ENCODE results near the gene EIF1AY. TPM values are rescaled to one million over a fixed set of nuclear protein-coding genes. Genes with fewer than 3 reads are reported as not detected.
A peak's percentile ranks its signal among the peaks of the same experiment; 100 is the strongest.
"Not testable (repeated sequence)": the region's sequence is repeated elsewhere in the genome, so short reads cannot be mapped to it uniquely, and the experiment has no call there.

Gene EIF1AY
- total RNA-seq, 1 donor from 2014 or later = 209 TPM

- H3K27ac ChIP-seq (replicated peaks) = no peak overlapping the region
- TF ChIP-seq, protein P1, sequence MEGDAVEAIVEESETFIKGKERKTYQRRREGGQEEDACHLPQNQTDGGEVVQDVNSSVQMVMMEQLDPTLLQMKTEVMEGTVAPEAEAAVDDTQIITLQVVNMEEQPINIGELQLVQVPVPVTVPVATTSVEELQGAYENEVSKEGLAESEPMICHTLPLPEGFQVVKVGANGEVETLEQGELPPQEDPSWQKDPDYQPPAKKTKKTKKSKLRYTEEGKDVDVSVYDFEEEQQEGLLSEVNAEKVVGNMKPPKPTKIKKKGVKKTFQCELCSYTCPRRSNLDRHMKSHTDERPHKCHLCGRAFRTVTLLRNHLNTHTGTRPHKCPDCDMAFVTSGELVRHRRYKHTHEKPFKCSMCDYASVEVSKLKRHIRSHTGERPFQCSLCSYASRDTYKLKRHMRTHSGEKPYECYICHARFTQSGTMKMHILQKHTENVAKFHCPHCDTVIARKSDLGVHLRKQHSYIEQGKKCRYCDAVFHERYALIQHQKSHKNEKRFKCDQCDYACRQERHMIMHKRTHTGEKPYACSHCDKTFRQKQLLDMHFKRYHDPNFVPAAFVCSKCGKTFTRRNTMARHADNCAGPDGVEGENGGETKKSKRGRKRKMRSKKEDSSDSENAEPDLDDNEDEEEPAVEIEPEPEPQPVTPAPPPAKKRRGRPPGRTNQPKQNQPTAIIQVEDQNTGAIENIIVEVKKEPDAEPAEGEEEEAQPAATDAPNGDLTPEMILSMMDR (IDR thresholded peaks at IDR 0.05; ENCODE audit: borderline replicate concordance) = no peak
- H3K4me3 ChIP-seq = no peak overlapping the region
- DNase-seq = no peak
- intact Hi-C loops (cut with micrococcal nuclease) = no loop called here
- no peaks in the 10 kb centered on the region for H3K27me3 ChIP-seq (ENCODE audit: low read depth)
- H3K36me3 ChIP-seq = no peaks in the 10 kb centered on the region
- H3K9me3 ChIP-seq (replicated peaks) = peaks cover 11% of the 10 kb centered on the region
- peaks cover 13% of the 10 kb centered on the region for H3K4me1 ChIP-seq
These were observed 29.5 kb upstream of the EIF1AY start for GRCh38 chrY:20546071-20546470.

- intact Hi-C loops (cut with micrococcal nuclease) = no loop called here
- TF ChIP-seq, protein P1 (IDR thresholded peaks at IDR 0.05; ENCODE audit: borderline replicate concordance) = no peak
- DNase-seq = no peak
- Histone ChIP-seq H3K4me1 (peaks cover 14% of the 10 kb centered on the region), H3K36me3 (no peaks in the 10 kb centered on the region), H3K27ac (replicated peaks) (no peak overlapping the region), H3K27me3 (ENCODE audit: low read depth) (no peaks in the 10 kb centered on the region), H3K9me3 (replicated peaks) (peaks cover 11% of the 10 kb centered on the region), H3K4me3 (no peak overlapping the region)
These were observed 26.3 kb upstream of the EIF1AY start for GRCh38 chrY:20549289-20549688.

DNA sequence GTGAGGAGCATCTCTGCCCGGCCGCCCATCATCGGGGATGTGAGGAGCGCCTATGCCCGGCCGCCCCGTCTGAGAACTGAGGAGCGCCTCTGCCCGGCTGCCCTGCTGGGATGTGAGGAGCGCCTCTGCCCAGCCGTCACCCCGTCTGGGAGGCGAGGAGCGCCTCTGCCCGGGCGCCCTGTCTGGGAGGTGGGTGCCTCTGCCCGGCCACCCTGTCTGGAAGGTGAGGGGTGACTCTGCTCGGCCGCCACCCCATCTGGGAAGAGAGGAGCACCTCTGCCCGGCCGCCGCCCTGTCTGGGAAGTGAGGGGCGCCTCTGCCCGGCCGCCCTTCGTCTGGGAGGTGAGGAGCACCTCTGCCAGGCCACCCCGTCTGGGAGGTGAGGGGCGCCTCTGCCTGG is 23.7 kb upstream of the EIF1AY start:
- DNase-seq = no peak

DNA sequence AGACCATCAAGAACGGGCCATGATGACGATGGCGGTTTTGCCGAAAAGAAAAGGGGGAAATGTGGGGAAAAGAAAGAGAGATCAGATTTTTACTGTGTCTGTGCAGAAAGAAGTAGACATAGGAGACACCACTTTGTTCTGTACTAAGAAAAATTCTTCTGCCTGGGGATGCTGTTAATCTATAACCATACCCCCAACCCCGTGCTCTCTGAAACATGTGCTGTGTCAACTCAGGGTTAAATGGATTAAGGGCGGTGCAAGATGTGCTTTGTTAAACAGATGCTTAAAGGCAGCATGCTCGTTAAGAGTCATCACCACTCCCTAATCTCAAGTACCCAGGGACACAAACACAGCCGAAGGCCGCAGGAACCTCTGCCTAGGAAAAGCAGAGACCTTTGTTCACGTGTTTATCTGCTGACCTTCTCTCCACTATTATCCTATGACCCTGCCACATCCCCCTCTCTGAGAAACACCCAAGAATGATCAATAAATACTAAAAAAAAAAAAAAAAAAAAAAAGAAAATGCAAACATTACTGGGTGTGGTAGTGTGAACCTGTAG is 22.7 kb upstream of the EIF1AY start:
- intact Hi-C loops (cut with micrococcal nuclease) = loop anchor here (10.0 kb wide), 1 partner anchor 92 kb away; no protein-coding TSS in a partner anchor
- not testable (repeated sequence) for DNase-seq; H3K27ac ChIP-seq (replicated peaks); H3K36me3 ChIP-seq; H3K9me3 ChIP-seq (replicated peaks); H3K27me3 ChIP-seq (ENCODE audit: low read depth); H3K4me3 ChIP-seq; H3K4me1 ChIP-seq

More for the DNA sequence above, 23.7 kb upstream of the EIF1AY start:
- H3K36me3 ChIP-seq = no peaks in the 10 kb centered on the region
- H3K4me1 ChIP-seq = peaks cover 12% of the 10 kb centered on the region
- TF ChIP-seq, protein P1 (IDR thresholded peaks at IDR 0.05; ENCODE audit: borderline replicate concordance) = no peak
- H3K9me3 ChIP-seq (replicated peaks) = peaks cover under 1% of the 10 kb centered on the region
- H3K27ac ChIP-seq (replicated peaks) = no peak overlapping the region
- H3K27me3 ChIP-seq (ENCODE audit: low read depth) = no peaks in the 10 kb centered on the region
- no peak overlapping the region for H3K4me3 ChIP-seq
- intact Hi-C loops (cut with micrococcal nuclease) = loop anchor here (10.0 kb wide), 1 partner anchor 93 kb away; no protein-coding TSS in a partner anchor

- intact Hi-C loops (cut with micrococcal nuclease) = loop anchor here (10.0 kb wide), 1 partner anchor 89 kb away; no protein-coding TSS in a partner anchor
- DNase-seq = no peak
- Histone ChIP-seq H3K36me3 (no peaks in the 10 kb centered on the region), H3K27me3 (ENCODE audit: low read depth) (no peaks in the 10 kb centered on the region), H3K4me3 (no peak overlapping the region), H3K9me3 (replicated peaks) (no peaks in the 10 kb centered on the region), H3K27ac (replicated peaks) (no peak overlapping the region), H3K4me1 (peaks cover 26% of the 10 kb centered on the region)
- TF ChIP-seq, protein P1 (IDR thresholded peaks at IDR 0.05; ENCODE audit: borderline replicate concordance) = no peak
These were observed 19.8 kb upstream of the EIF1AY start for GRCh38 chrY:20555820-20556219.

DNA sequence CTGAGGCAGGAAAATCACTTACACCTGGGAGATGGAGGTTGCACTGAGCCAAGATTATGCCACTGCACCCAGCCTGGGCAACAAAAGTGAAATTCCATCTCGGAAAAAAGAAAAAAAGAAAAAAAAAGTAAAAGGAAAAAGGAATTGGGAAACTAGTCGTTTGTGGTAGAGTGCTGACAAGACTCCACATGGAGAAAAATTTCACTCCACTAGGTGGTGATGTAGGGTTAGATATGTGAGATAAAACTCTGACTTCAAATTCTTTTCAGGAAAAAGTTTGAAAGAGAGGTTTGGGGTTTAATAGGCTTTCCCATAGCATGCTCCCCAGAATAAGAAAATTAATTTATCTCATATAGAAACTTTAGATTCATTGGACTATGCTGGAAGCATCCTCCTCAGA is 16.9 kb upstream of the EIF1AY start:
- TF ChIP-seq, protein P1 (IDR thresholded peaks at IDR 0.05; ENCODE audit: borderline replicate concordance) = peak; percentile 54
- DNase-seq = no peak
- no peaks in the 10 kb centered on the region for H3K36me3 ChIP-seq
- intact Hi-C loops (cut with micrococcal nuclease) = loop anchor here (10.0 kb wide), 1 partner anchor 86 kb away; no protein-coding TSS in a partner anchor
- no peaks in the 10 kb centered on the region for H3K9me3 ChIP-seq (replicated peaks)
- peak overlapping the region; percentile 78 for H3K27ac ChIP-seq (replicated peaks)
- H3K4me1 ChIP-seq = peaks cover 27% of the 10 kb centered on the region
- H3K27me3 ChIP-seq (ENCODE audit: low read depth) = no peaks in the 10 kb centered on the region
- no peak overlapping the region for H3K4me3 ChIP-seq

Data from left ventricle myocardium inferior (tissue), 1 donor.